Measurements from ENCODE around the gene B3GNT2.

Gene B3GNT2

GRCh38 chr2:62204998-62205496 is 9.1 kb downstream of the B3GNT2 start:
- TF ChIP-seq, protein P1, sequence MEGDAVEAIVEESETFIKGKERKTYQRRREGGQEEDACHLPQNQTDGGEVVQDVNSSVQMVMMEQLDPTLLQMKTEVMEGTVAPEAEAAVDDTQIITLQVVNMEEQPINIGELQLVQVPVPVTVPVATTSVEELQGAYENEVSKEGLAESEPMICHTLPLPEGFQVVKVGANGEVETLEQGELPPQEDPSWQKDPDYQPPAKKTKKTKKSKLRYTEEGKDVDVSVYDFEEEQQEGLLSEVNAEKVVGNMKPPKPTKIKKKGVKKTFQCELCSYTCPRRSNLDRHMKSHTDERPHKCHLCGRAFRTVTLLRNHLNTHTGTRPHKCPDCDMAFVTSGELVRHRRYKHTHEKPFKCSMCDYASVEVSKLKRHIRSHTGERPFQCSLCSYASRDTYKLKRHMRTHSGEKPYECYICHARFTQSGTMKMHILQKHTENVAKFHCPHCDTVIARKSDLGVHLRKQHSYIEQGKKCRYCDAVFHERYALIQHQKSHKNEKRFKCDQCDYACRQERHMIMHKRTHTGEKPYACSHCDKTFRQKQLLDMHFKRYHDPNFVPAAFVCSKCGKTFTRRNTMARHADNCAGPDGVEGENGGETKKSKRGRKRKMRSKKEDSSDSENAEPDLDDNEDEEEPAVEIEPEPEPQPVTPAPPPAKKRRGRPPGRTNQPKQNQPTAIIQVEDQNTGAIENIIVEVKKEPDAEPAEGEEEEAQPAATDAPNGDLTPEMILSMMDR (IDR thresholded peaks at IDR 0.05; ENCODE audit: low read depth, low read length, missing control alignments) = no peak
- in situ Hi-C loops (cut with HindIII; ENCODE audit: low sequenced_read_pairs) = no loop called here
- H3K4me3 ChIP-seq (ENCODE audit: low read depth, low read length) = no peak overlapping the region
- no peak for DNase-seq (ENCODE audit: low read depth)

DNA sequence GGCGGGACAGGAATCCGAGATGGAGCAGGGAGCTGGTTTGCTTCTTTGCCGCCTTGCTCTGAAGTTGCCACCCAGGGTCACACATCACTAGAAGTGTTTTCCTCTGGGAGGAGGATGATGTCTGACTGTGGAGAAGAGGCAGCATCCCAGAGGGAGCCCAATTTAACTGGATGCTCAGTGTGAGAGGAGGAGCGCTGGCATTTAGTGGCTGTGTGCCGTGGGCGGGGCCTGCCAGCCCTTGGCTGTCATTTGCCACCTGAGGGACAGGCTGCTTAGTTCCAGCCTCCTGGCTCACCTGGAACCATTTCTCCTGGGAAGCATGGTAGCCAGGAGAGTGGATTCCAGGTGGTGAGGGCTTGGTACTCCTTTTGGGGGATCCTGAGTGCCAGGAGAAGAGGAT is 9.6 kb downstream of the B3GNT2 start:
- H3K4me3 ChIP-seq (ENCODE audit: low read depth, low read length) = no peak overlapping the region
- in situ Hi-C loops (cut with HindIII; ENCODE audit: low sequenced_read_pairs) = no loop called here
- no peak for DNase-seq (ENCODE audit: low read depth)
- TF ChIP-seq, protein P1 (IDR thresholded peaks at IDR 0.05; ENCODE audit: low read depth, low read length, missing control alignments) = no peak

DNA sequence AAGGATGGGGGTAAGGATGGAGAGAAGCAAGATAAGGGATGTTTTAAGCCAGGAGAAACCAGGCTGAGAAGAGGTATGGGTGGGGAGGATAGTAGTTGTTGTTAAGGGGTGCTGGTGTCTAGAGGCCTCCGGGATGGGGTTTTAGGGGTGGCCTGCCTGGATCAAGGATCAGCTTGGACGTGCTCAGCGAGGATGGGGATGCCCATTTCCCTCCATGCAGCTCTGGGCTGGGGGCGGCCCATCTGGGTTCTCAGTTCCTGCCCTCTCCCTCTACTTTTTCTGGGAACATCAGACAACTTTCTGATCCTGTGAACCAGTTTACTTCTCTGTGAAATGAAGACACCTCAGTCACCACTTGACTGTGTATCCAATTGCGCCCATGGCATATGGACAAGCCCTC is 10.1 kb downstream of the B3GNT2 start:
- TF ChIP-seq, protein P1 (IDR thresholded peaks at IDR 0.05; ENCODE audit: low read depth, low read length, missing control alignments) = no peak
- no peak for DNase-seq (ENCODE audit: low read depth)
- in situ Hi-C loops (cut with HindIII; ENCODE audit: low sequenced_read_pairs) = no loop called here
- H3K4me3 ChIP-seq (ENCODE audit: low read depth, low read length) = no peak overlapping the region

DNA sequence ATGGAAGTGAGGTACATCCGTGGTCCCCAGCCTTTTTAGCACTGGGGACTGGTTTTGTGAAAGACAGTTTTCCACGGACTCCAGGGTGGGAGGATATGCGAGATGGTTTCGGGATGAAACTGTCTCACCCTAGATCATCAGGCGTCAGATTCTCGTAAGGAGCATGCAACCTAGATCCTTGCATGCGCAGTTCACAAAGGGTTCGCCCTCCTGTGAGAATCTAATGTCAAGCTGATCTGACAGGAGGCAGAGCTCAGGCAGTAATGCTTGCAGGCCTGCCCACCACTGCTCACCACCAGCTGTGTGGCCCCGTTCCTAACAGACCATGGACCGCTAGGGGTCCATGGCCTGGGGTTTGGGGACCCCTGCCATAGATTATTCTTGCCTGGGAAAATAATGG is 11.6 kb downstream of the B3GNT2 start:
- DNase-seq (ENCODE audit: low read depth) = no peak
- H3K4me3 ChIP-seq (ENCODE audit: low read depth, low read length) = no peak overlapping the region
- TF ChIP-seq, protein P1 (IDR thresholded peaks at IDR 0.05; ENCODE audit: low read depth, low read length, missing control alignments) = no peak
- in situ Hi-C loops (cut with HindIII; ENCODE audit: low sequenced_read_pairs) = no loop called here

DNA sequence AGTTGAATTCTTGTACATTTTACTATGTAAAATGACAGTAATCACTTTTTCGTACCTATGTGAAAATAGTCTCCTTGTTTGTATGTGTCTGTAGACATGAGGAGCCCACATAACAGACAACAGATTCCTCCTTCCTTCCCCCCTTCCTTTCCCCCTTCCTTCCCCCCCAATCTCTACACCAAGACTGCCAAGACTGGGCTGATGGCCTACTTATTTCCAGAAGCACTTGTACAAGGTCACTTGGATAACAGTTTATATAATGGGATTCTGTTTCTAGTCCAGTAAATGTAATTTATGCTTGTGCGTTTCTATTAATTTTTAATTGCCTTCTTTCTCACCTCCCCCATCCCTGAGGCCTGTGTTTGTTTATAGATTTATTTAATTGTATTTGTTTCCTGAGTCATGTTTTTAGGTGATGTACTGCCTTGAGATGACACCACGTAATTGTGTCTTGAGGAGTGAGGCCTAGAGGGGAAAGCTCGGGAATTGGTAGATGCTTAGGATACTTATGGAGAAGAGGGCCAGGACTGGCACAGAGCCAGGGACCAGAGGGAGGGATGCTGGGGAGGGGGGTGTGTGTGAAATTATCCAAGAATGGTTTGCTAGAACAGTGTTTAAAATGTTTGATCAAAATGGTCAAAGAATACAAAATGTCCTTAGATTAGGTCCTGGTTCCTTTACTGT is 12.3 kb downstream of the B3GNT2 start:
- H3K4me3 ChIP-seq (ENCODE audit: low read depth, low read length) = no peak overlapping the region
- in situ Hi-C loops (cut with HindIII; ENCODE audit: low sequenced_read_pairs) = no loop called here
- TF ChIP-seq, protein P1 (IDR thresholded peaks at IDR 0.05; ENCODE audit: low read depth, low read length, missing control alignments) = no peak
- no peak for DNase-seq (ENCODE audit: low read depth)

GRCh38 chr2:62208758-62209114 is 12.8 kb downstream of the B3GNT2 start:
- TF ChIP-seq, protein P1 (IDR thresholded peaks at IDR 0.05; ENCODE audit: low read depth, low read length, missing control alignments) = no peak
- no peak overlapping the region for H3K4me3 ChIP-seq (ENCODE audit: low read depth, low read length)
- in situ Hi-C loops (cut with HindIII; ENCODE audit: low sequenced_read_pairs) = no loop called here
- DNase-seq (ENCODE audit: low read depth) = no peak

Data from astrocyte of the cerebellum (primary cell).